HG03432 (cell line): ENCODE results near the gene NT5DC3.

Experiments
- ATAC-seq: cut with Tn5 transposase; IDR thresholded peaks from one replicate; pipeline ENCODE4 v1.9.1; 2021; ENCODE audit warnings: mild to moderate bottlenecking, moderate library complexity; ENCODE audit not compliant: unreplicated experiment

The NT5DC3 gene

GRCh38 chr12:103840876-103841689 is at the start of gene NT5DC3:
Gene NT5DC3, minus strand, starts transcription at chr12:103841234. Its CDS starts 78 bp downstream, at chr12:103841156.
- ATAC-seq: peak; percentile 89

GRCh38 chr12:103887738-103888137 is 46.7 kb upstream of the NT5DC3 start:
- ATAC-seq: no peak

- ATAC-seq: no peak
These were observed 45.3 kb upstream of the NT5DC3 start for GRCh38 chr12:103886195-103886797.

- no peak for ATAC-seq
These were observed 43.3 kb upstream of the NT5DC3 start for GRCh38 chr12:103884316-103884715.

GRCh38 chr12:103883908-103884307 is 42.9 kb upstream of the NT5DC3 start:
- no peak for ATAC-seq

- ATAC-seq: peak; percentile 43
These were observed 42.0 kb upstream of the NT5DC3 start for GRCh38 chr12:103882861-103883596.

GRCh38 chr12:103881261-103881660 is 40.2 kb upstream of the NT5DC3 start:
- ATAC-seq: no peak

- peak; percentile 49 for ATAC-seq
These were observed 39.5 kb upstream of the NT5DC3 start for GRCh38 chr12:103880299-103881142.

- no peak for ATAC-seq
These were observed 38.8 kb upstream of the NT5DC3 start for GRCh38 chr12:103879878-103880277.

- no peak for ATAC-seq
These were observed 38.1 kb upstream of the NT5DC3 start for GRCh38 chr12:103879048-103879692.

GRCh38 chr12:103877934-103878510 is 37.0 kb upstream of the NT5DC3 start:
- ATAC-seq: peak; percentile 44

- no peak for ATAC-seq
These were observed 36.3 kb upstream of the NT5DC3 start for GRCh38 chr12:103877288-103877687.

- ATAC-seq: no peak
These were observed 34.6 kb upstream of the NT5DC3 start for GRCh38 chr12:103875666-103876065.

- ATAC-seq: no peak
These were observed 27.2 kb upstream of the NT5DC3 start for GRCh38 chr12:103868215-103868614.

- ATAC-seq: no peak
These were observed 24.2 kb upstream of the NT5DC3 start for GRCh38 chr12:103865151-103865730.

- ATAC-seq: no peak
These were observed 23.7 kb upstream of the NT5DC3 start for GRCh38 chr12:103864710-103865109.

GRCh38 chr12:103858953-103859601 is 18.0 kb upstream of the NT5DC3 start:
- ATAC-seq: no peak

- ATAC-seq: no peak
These were observed 17.3 kb upstream of the NT5DC3 start for GRCh38 chr12:103858335-103858734.

- ATAC-seq: no peak
These were observed 16.1 kb upstream of the NT5DC3 start for GRCh38 chr12:103857164-103857563.
